ENCODE results near the gene GRIA2. TPM values are rescaled to one million over a fixed set of nuclear protein-coding genes. Genes with fewer than 3 reads are reported as not detected.

Gene GRIA2
- total RNA-seq, 1 experiment from 2014 or later: not detected

- H3K27me3 ChIP-seq (ENCODE audit: insufficient read depth, low read depth): no peaks in the 10 kb centered on the region
- ChIA-PET CTCF (no interaction called here), POLR2A (ENCODE audit: unreplicated experiment) (no interaction called here)
- no peaks in the 10 kb centered on the region for H3K9me2 ChIP-seq (ENCODE audit: insufficient read depth)
- no peaks in the 10 kb centered on the region for H3K9me3 ChIP-seq (ENCODE audit: insufficient read depth, low read depth)
- DNase-seq: no peak
- H3K4me3 ChIP-seq: no peak overlapping the region
- TF ChIP-seq EZH2 (IDR thresholded peaks at IDR 0.05; ENCODE audit: low read depth) (no peak), CTCF (conservative IDR thresholded peaks at IDR 0.05) (no peak)
- H3K27ac ChIP-seq: no peak overlapping the region
- no peaks in the 10 kb centered on the region for H4K20me1 ChIP-seq (ENCODE audit: insufficient read depth)
- H3F3A ChIP-seq (ENCODE audit: insufficient read depth, low read depth): no peaks in the 10 kb centered on the region
- H3K4me1 ChIP-seq (replicated peaks; ENCODE audit: insufficient read depth): no peaks in the 10 kb centered on the region
- no peaks in the 10 kb centered on the region for H3K36me3 ChIP-seq (ENCODE audit: low read depth)
- no peak overlapping the region for H2AFZ ChIP-seq
- no peak overlapping the region for H3K4me2 ChIP-seq
- BruUV-seq (replicated peaks): no TSS peak
- no peaks in the 10 kb centered on the region for H3K79me2 ChIP-seq (ENCODE audit: low read depth)
- intact Hi-C loops (cut with micrococcal nuclease; ENCODE audit: unreplicated experiment): no loop called here
These were observed 36.2 kb upstream of the GRIA2 start for GRCh38 chr4:157184300-157184699.

GRCh38 chr4:157185363-157185762, 35.2 kb upstream of the GRIA2 start:
- CTCF ChIA-PET: no interaction called here
- BruUV-seq (replicated peaks): no TSS peak
- no peak overlapping the region for H2AFZ ChIP-seq

GRCh38 chr4:157195374-157195773, 25.2 kb upstream of the GRIA2 start:
- POLR2A ChIA-PET (ENCODE audit: unreplicated experiment): no interaction called here
- Histone ChIP-seq H3K79me2 (ENCODE audit: low read depth) (no peaks in the 10 kb centered on the region), H3K9me3 (ENCODE audit: insufficient read depth, low read depth) (no peaks in the 10 kb centered on the region), H3F3A (ENCODE audit: insufficient read depth, low read depth) (no peaks in the 10 kb centered on the region), H3K4me2 (no peak overlapping the region), H3K4me1 (replicated peaks; ENCODE audit: insufficient read depth) (no peaks in the 10 kb centered on the region), H3K9me2 (ENCODE audit: insufficient read depth) (no peaks in the 10 kb centered on the region), H2AFZ (no peak overlapping the region), H3K27ac (no peak overlapping the region), H3K4me3 (no peak overlapping the region), H3K36me3 (ENCODE audit: low read depth) (no peaks in the 10 kb centered on the region), H3K27me3 (ENCODE audit: insufficient read depth, low read depth) (no peaks in the 10 kb centered on the region), H4K20me1 (ENCODE audit: insufficient read depth) (no peaks in the 10 kb centered on the region)
- intact Hi-C loops (cut with micrococcal nuclease; ENCODE audit: unreplicated experiment): no loop called here
- CTCF ChIA-PET: no interaction called here
- no TSS peak for BruUV-seq (replicated peaks)
- TF ChIP-seq EZH2 (IDR thresholded peaks at IDR 0.05; ENCODE audit: low read depth) (no peak), CTCF (conservative IDR thresholded peaks at IDR 0.05) (no peak)
- DNase-seq: no peak

More at GRCh38 chr4:157185363-157185762, 35.2 kb upstream of the GRIA2 start:
- Histone ChIP-seq H3K4me2 (no peak overlapping the region), H4K20me1 (ENCODE audit: insufficient read depth) (no peaks in the 10 kb centered on the region), H3F3A (ENCODE audit: insufficient read depth, low read depth) (no peaks in the 10 kb centered on the region), H3K9me2 (ENCODE audit: insufficient read depth) (no peaks in the 10 kb centered on the region), H3K4me3 (no peak overlapping the region), H3K79me2 (ENCODE audit: low read depth) (no peaks in the 10 kb centered on the region), H3K36me3 (ENCODE audit: low read depth) (no peaks in the 10 kb centered on the region), H3K27me3 (ENCODE audit: insufficient read depth, low read depth) (no peaks in the 10 kb centered on the region), H3K4me1 (replicated peaks; ENCODE audit: insufficient read depth) (no peaks in the 10 kb centered on the region), H3K9me3 (ENCODE audit: insufficient read depth, low read depth) (no peaks in the 10 kb centered on the region), H3K27ac (no peak overlapping the region)
- TF ChIP-seq CTCF (conservative IDR thresholded peaks at IDR 0.05): no peak
- no peak for TF ChIP-seq EZH2 (IDR thresholded peaks at IDR 0.05; ENCODE audit: low read depth)
- POLR2A ChIA-PET (ENCODE audit: unreplicated experiment): no interaction called here
- intact Hi-C loops (cut with micrococcal nuclease; ENCODE audit: unreplicated experiment): no loop called here
- DNase-seq: no peak
